HG03066 (cell line): Measurements from ENCODE around the gene PRR19.

Experiments
- ATAC-seq: cut with Tn5 transposase; IDR thresholded peaks from one replicate; pipeline ENCODE4 v1.9.1; 2021; ENCODE audit warnings: low read depth; ENCODE audit not compliant: unreplicated experiment

Gene PRR19

GRCh38 chr19:42283188-42284065 is 18.5 kb upstream of the PRR19 start:
- ATAC-seq = peak; percentile 37

DNA sequence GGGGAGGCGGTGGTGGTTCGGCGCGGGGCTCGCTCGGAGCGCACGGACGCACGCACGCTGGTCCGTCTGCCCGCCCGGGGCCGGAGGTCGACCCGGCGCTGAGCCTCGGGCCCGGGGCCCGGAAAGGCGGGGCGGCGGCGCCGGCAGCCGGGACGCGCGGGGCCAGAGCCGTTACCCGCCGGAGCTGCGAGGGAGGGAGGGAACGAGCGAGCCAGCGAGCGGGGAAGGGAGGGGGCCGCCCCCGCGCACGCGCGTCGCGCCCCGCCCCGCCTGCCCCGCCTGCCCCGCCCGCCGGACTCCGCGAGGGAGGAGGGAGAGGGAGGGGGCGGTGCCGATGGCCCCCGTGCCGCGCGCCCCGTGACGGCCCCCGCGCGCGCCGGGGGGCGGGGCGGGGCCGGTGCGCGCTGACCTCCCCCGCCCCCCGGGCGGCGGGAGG is 17.8 kb upstream of the PRR19 start:
- ATAC-seq = peak; percentile 23

- no peak for ATAC-seq
Observed at GRCh38 chr19:42284591-42285341, 17.2 kb upstream of the PRR19 start.

DNA sequence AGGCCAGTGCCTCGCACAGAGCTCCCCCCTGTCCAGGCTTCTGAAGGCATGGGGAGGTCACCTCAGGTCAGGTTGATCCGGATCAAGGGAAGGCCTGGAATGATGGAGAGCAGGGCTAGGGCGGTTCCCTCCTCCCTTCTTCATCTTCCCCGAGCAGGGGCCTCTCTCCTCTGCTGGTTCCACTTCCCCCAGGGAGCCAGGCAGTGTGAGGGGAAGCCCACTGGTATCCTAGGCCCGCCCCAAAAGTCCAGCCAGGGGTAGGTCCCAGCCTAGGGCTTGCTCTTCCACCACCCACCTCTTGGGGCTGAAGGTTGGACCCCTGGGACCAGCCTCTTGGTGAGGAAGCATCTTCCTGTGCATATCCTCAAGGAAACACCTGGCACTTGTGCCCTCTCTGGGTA is 16.4 kb upstream of the PRR19 start:
- ATAC-seq = no peak

GRCh38 chr19:42285988-42286348 is 16.0 kb upstream of the PRR19 start:
- no peak for ATAC-seq

DNA sequence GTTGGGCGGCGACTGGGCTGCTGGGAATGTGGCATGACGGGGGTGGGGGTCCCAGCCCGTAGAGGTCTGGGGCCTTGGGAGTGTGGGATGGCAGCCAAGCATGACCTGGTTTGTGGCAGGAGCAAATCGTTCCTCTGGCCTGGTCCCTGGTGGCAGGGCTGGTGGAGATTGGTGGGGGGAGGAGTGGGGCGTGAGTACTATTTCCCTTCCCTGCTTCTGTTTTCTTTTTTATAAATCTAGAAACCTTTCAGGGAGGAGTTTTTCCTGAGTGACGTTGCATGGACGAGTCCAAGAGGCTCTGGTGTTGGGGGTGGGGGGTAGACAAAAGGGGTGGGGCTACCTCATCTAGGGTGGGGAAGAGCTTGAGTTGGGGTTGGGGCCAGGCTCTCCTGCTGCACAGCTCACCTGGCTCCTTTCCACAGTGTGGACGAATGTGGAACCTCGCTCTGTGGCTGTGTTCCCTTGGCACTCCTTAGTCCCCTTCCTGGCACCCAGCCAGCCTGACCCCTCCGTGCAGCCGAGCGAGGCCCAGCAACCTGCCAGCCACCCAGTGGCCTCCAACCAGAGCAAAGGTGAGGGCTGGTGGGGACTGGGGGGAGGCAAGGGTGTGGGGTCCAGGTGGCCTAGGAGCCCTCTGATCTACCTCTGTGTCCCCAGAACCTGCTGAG is 15.4 kb upstream of the PRR19 start:
- no peak for ATAC-seq

- no peak for ATAC-seq
Observed at GRCh38 chr19:42287017-42287826, 14.7 kb upstream of the PRR19 start.

GRCh38 chr19:42287827-42288107 is 14.2 kb upstream of the PRR19 start:
- ATAC-seq = no peak

DNA sequence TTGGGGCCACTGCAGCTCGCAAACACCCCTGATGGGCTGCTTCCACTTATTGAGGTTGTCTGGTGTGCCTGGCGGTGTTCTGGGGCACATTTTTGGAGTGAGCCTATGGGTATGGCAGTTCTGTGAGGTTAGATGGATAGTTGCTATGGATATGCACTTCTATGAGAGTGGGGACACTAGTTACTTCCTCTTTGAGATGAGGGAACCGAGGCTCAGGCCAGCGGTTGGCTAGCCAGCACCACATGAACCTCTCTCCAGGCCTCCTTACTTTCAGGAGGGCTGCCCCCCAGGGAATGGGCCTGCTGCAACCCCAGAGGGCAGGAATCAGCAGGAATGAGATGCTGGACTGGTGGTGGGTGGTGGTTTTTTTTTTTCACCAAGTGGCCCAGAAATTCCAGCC is 13.5 kb upstream of the PRR19 start:
- no peak for ATAC-seq

- no peak for ATAC-seq
Observed at GRCh38 chr19:42288881-42289555, 12.9 kb upstream of the PRR19 start.

GRCh38 chr19:42289556-42290041 is 12.3 kb upstream of the PRR19 start:
- no peak for ATAC-seq

DNA sequence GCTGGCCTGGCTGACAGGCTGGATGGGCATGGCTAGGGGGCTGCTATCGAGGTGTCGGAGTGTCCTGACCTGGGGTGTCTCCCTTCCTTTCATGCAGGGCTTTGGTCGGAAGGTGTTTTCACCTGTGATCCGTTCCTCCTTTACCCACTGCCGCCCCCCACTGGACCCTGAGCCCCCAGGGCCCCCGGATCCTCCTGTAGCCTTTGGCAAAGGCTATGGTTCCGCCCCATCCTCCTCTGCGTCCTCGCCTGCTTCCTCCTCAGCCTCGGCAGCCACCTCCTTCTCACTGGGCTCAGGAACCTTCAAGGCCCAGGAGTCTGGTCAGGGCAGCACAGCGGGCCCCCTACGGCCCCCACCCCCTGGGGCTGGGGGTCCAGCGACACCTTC is 11.8 kb upstream of the PRR19 start:
- no peak for ATAC-seq

GRCh38 chr19:42290523-42291434 is 11.2 kb upstream of the PRR19 start:
- no peak for ATAC-seq

- ATAC-seq = no peak
Observed at GRCh38 chr19:42291435-42291810, 10.5 kb upstream of the PRR19 start.

- no peak for ATAC-seq
Observed at GRCh38 chr19:42292042-42292960, 9.6 kb upstream of the PRR19 start.

DNA sequence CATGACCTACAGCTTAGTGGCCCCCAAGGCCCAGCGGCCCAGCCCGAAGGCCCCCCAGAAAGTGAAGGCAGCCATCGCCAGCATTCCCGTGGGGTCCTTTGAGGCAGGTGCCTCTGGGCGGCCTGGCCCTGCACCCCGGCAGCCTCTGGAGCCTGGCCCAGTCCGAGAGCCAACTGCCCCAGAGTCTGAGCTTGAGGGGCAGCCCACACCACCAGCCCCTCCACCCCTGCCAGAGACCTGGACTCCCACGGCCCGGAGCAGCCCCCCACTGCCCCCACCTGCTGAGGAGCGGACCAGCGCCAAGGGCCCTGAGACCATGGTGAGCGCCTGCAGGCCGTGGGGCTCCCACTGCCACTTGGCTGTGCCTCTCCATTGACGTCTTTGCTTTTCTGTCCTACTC is 9.0 kb upstream of the PRR19 start:
- no peak for ATAC-seq

DNA sequence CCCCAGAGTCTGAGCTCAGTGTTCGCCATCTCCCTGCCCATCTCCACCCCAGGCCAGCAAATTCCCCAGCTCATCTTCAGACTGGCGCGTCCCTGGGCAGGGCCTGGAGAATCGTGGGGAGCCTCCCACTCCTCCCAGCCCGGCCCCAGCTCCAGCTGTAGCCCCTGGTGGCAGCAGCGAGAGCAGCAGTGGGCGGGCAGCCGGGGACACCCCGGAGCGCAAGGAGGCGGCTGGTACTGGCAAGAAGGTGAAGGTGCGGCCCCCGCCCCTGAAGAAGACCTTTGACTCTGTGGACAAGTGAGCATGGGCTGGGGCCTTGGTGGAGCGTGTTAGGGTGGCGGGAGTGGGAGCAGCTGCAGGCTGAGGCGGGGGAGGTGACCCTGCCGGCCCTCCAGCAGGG is 8.4 kb upstream of the PRR19 start:
- no peak for ATAC-seq

- ATAC-seq = no peak
Observed at GRCh38 chr19:42293948-42294347, 8.0 kb upstream of the PRR19 start.
